GM12878 (cell line): ENCODE data around the gene TTC19. TPM values are rescaled to one million over a fixed set of nuclear protein-coding genes. Genes with fewer than 3 reads are reported as not detected.

Source experiments
- ATAC-seq: fragments of 200-7000 bp; cut with Tn5 transposase; 3 replicates; pipeline ENCODE4 v1.9.1; 2020; ENCODE audit warnings: mild to moderate bottlenecking, moderate library complexity
- BruUV-seq: library from RNA; stranded (reverse); fragments of 400-500 nt; replicated peaks from 2 replicates; lab custom pipeline; 2021; lab: Mats Ljungman, UMichigan
- CTCF ChIA-PET: fragments of 300-600 bp; sonication (Branson Sonifier 250); formaldehyde crosslinking; extraction: SDS; loops from one replicate; lab custom pipeline; 2021; ENCODE audit warnings: inconsistent platforms; lab: Yijun Ruan, JAX
- POLR2A ChIA-PET: fragments of 350-600 bp; formaldehyde crosslinking; extraction: SDS; loops from one replicate; lab custom pipeline; 2021; ENCODE audit warnings: inconsistent platforms; lab: Charles Lee
- RAD21 ChIA-PET: fragments of 300-600 bp; sonication (Branson Sonifier 250); formaldehyde crosslinking; loops from one replicate; lab custom pipeline; 2023; ENCODE audit warnings: antibody characterized with exemption; ENCODE audit not compliant: unreplicated experiment; lab: Charles Lee
- SMC1A ChIA-PET: fragments of 300-600 bp; sonication (Branson Sonifier 250); formaldehyde crosslinking; loops from one replicate; lab custom pipeline; 2023; ENCODE audit not compliant: unreplicated experiment, uncharacterized antibody; lab: Charles Lee
- DNase-seq: peaks from one replicate; pipeline ENCODE4 v3.0.0-alpha.2; 2011; ENCODE audit warnings: low read depth, low spot score
- FAIRE-seq: peaks from 3 replicates; lab custom pipeline; 2011; peaks lifted over from hg19 to GRCh38; lab: Jason Lieb, UNC
- H2AFZ ChIP-seq: 2 replicates; pipeline ENCODE4 v1.6.0; 2011; ENCODE audit warnings: low read depth, low read length, control low read depth; ENCODE audit not compliant: control insufficient read depth
- H3K27ac ChIP-seq: 2 replicates; pipeline ENCODE4 v1.5.1; 2011; ENCODE audit warnings: control low read depth; ENCODE audit not compliant: control insufficient read depth, insufficient read depth
- H3K27me3 ChIP-seq, 2 experiments: replicated peaks in 1 of 2; 2 replicates each; pipeline versions ENCODE4 v1.6.0 to v1.6.1; 2011; ENCODE audit warnings: low read length in 1 of 2; ENCODE audit not compliant: control insufficient read depth in 2 of 2, insufficient read depth in 2 of 2
- H3K36me3 ChIP-seq, 2 experiments: 2 replicates each; pipeline ENCODE4 v1.5.1; 2011; ENCODE audit warnings: low read length in 1 of 2; ENCODE audit not compliant: control insufficient read depth in 2 of 2, insufficient read depth in 2 of 2
- H3K4me1 ChIP-seq: 2 replicates; pipeline ENCODE4 v1.6.1; 2011; ENCODE audit warnings: mild to moderate bottlenecking, low read length, moderate library complexity, mixed read lengths; ENCODE audit not compliant: control insufficient read depth, insufficient read depth
- H3K4me2 ChIP-seq: 2 replicates; pipeline ENCODE4 v1.6.0; 2011; ENCODE audit warnings: control low read depth; ENCODE audit not compliant: control insufficient read depth, insufficient read depth
- H3K4me3 ChIP-seq: fragments of 200-600 bp; sonication (generic); 2 replicates; pipeline ENCODE4 v1.5.1; 2016
- H3K79me2 ChIP-seq: 2 replicates; pipeline ENCODE4 v1.6.0; 2011; ENCODE audit warnings: low read length; ENCODE audit not compliant: control insufficient read depth, insufficient read depth
- H3K9ac ChIP-seq: 2 replicates; pipeline ENCODE4 v1.8.0; 2011; ENCODE audit warnings: low read length, control low read depth, mixed read lengths; ENCODE audit not compliant: control insufficient read depth, insufficient read depth
- H3K9me3 ChIP-seq: replicated peaks from 3 replicates; pipeline ENCODE4 v1.5.1; 2011; ENCODE audit warnings: mild to moderate bottlenecking, low read length; ENCODE audit not compliant: control insufficient read depth, insufficient read depth
- H4K20me1 ChIP-seq: 2 replicates; pipeline ENCODE4 v1.6.0; 2011; ENCODE audit not compliant: control insufficient read depth, insufficient read depth
- BCL3 ChIP-seq: IDR thresholded peaks from 2 replicates; pipeline ENCODE4 v1.6.1; 2011; ENCODE audit warnings: borderline replicate concordance, low read depth, mild to moderate bottlenecking, moderate library complexity, low read length; ENCODE audit not compliant: insufficient read depth, poor library complexity, severe bottlenecking
- BMI1 ChIP-seq: fragments of 450-650 bp; IDR thresholded peaks from 2 replicates; pipeline ENCODE4 v1.6.1; 2016; ENCODE audit warnings: mild to moderate bottlenecking, moderate library complexity, borderline replicate concordance
- CHD1 ChIP-seq: IDR thresholded peaks from 2 replicates; pipeline ENCODE4 v1.6.1; 2012; ENCODE audit warnings: low read depth, low read length, improper control_type of control experiment
- GABPA ChIP-seq: IDR thresholded peaks from 2 replicates; pipeline ENCODE4 v1.6.1; 2014; ENCODE audit warnings: antibody characterized with exemption, low read depth, mild to moderate bottlenecking, inconsistent platforms
- HCFC1 ChIP-seq: fragments of 150-350 bp; IDR thresholded peaks from 2 replicates; pipeline ENCODE4 v1.6.1; 2014; ENCODE audit warnings: low read length
- IKZF1 ChIP-seq: fragments of 450-650 bp; conservative IDR thresholded peaks from 2 replicates; pipeline ENCODE4 v1.6.1; 2017; ENCODE audit warnings: antibody characterized with exemption, mild to moderate bottlenecking
- JUNB ChIP-seq: IDR thresholded peaks from 2 replicates; pipeline ENCODE4 v1.6.1; 2016; ENCODE audit warnings: antibody characterized with exemption, mild to moderate bottlenecking
- KDM1A ChIP-seq: fragments of 200-600 bp; sonication (generic); IDR thresholded peaks from 2 replicates; pipeline ENCODE4 v1.6.1; 2016; ENCODE audit warnings: borderline replicate concordance
- MEF2A ChIP-seq: IDR thresholded peaks from 2 replicates; pipeline ENCODE4 v1.6.1; 2011; ENCODE audit warnings: low read depth, mild to moderate bottlenecking, low read length, moderate library complexity; ENCODE audit not compliant: insufficient read depth
- RELA ChIP-seq: fragments of 450-650 bp; IDR thresholded peaks from 2 replicates; pipeline ENCODE4 v1.8.0; 2014; ENCODE audit warnings: borderline replicate concordance; ENCODE audit not compliant: partially characterized antibody
- SMARCA5 ChIP-seq: fragments of 450-650 bp; IDR thresholded peaks from 2 replicates; pipeline ENCODE4 v1.6.1; 2017; ENCODE audit warnings: mild to moderate bottlenecking
- SRF ChIP-seq, 2 experiments: IDR thresholded peaks; 2 replicates each; pipeline ENCODE4 v1.6.1; 2011; ENCODE audit warnings: low read depth in 2 of 2, low read length in 2 of 2, mild to moderate bottlenecking in 1 of 2, moderate library complexity in 1 of 2
- YY1 ChIP-seq: IDR thresholded peaks from 2 replicates; pipeline ENCODE4 v1.6.1; 2011; ENCODE audit warnings: low read depth, mild to moderate bottlenecking, low read length
- WGBS: methylation state at CpG from one replicate; pipeline ENCODE4 v1.1.6; 2016; ENCODE audit warnings: low lambda C conversion rate; ENCODE audit not compliant: insufficient replicate concordance, insufficient coverage; ENCODE audit errors: missing lambda C conversion rate; 5-methylcytosine and 5-hydroxymethylcytosine counted together
- in situ Hi-C: fragments of 300-500 bp; cut with MboI; formaldehyde crosslinking; loops from 9 replicates; pipeline ENCODE4 v1.14.3; 2018; ENCODE audit warnings: mixed read lengths
- intact Hi-C: fragments of 100-400 bp; cut with micrococcal nuclease; formaldehyde crosslinking; loops from one replicate; pipeline ENCODE4 v1.14.2; 2022; ENCODE audit not compliant: unreplicated experiment
- polyA plus RNA-seq, 11 experiments: library from polyadenylated mRNA; depleted of rRNA in 4 of 11; unstranded in 6 of 11; stranded (reverse) in 5 of 11; fragments of >200 nt; fragmentation: Nextera tagmentation in 4 of 11; fragmentation: Illumina TruSeq in 1 of 11; extraction: Ambion mirVana in 4 of 11; extraction: Trizol in 1 of 11; gene quantifications; 1 replicate in 1 of 11; 2 replicates in 10 of 11; pipeline versions ENCODE4 v1.2.1 to v1.2.3, GENCODE V29; 2011 to 2016; ENCODE audit warnings: inconsistent platforms in 2 of 11, missing spikeins in 2 of 11, low read depth in 1 of 11
- total RNA-seq, 4 experiments: library from RNA; depleted of rRNA in 3 of 4; stranded (reverse); fragments of >200 nt in 3 of 4; fragmentation: Illumina TruSeq in 1 of 4; extraction: Trizol in 1 of 4; gene quantifications; 2 replicates each; pipeline versions ENCODE4 v1.2.1 to v1.2.3, GENCODE V29; 2013 to 2021

Gene TTC19
- total and polyA plus RNA-seq, 10 of the 15 experiments (the other 5 are each of a cell fraction or from before 2014, with no cell fraction given), result 5.3 to 29.8 (median 20.1) TPM

GRCh38 chr17:16044487-16044886 is 44.9 kb downstream of the TTC19 start:
- Histone ChIP-seq H3K4me2 (no peak overlapping the region), H3K4me1 (no peaks in the 10 kb centered on the region), H3K9me3 (no peaks in the 10 kb centered on the region), H3K27ac (no peak overlapping the region), H3K36me3 (peaks cover 10 to 44% of the 10 kb centered on the region in 2 experiments), H2AFZ (no peak overlapping the region), H4K20me1 (no peaks in the 10 kb centered on the region), H3K27me3 (no peaks in the 10 kb centered on the region), H3K4me3 (no peak overlapping the region), H3K9ac (no peak overlapping the region), H3K79me2 (no peaks in the 10 kb centered on the region)
- SMC1A ChIA-PET, result no interaction called here
- in situ Hi-C loops, result no loop called here
- WGBS, result 94% methylated on average over 10 of the region's 10 CpGs
- BruUV-seq, result no TSS peak
- ATAC-seq (no peak), FAIRE-seq (no peak), DNase-seq (no peak)
- CTCF ChIA-PET, result no interaction called here
- RAD21 ChIA-PET, result no interaction called here
- intact Hi-C loops, result no loop called here
- TF ChIP-seq BCL3 (no peak), HCFC1 (no peak), CHD1 (no peak), SMARCA5 (no peak), GABPA (no peak), YY1 (no peak), MEF2A (no peak), RELA (no peak), IKZF1 (no peak), JUNB (no peak), KDM1A (no peak), SRF (IDR thresholded peaks at IDR 0.05; ENCODE audit: low read depth in 2 of 2, low read length in 2 of 2) (no peak), BMI1 (no peak)
- POLR2A ChIA-PET, result no interaction called here
